Measurements from ENCODE around the gene HSD11B1. TPM values are rescaled to one million over a fixed set of nuclear protein-coding genes. Genes with fewer than 3 reads are reported as not detected.

The HSD11B1 gene
- total RNA-seq, 6 experiments from 2014 or later = not detected

DNA sequence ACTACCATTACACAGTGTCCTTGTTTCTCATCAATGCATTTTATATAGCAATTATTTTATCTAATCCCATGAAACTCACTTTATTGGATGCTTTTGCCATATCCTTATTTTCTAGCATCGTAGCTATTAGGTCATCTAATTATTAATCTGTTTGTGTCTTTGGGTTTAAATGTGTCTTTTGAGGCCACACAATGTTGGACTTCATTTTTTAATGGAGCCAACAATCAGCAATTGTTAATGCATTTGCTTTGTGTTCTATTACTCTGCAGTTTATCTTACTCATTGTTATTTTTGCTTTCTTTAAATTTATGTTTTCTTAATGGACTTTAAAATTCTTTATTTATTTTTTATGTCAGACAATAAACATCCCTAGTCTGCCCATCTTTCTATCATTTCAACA lies 1.8 kb upstream of the HSD11B1 start:
- Mint-ChIP-seq H3K27me3 (ENCODE audit: insufficient read depth) (peaks cover 37% of the 10 kb centered on the region), H3K4me3 (no peak overlapping the region), H3K4me1 (ENCODE audit: low read depth) (peaks cover 19% of the 10 kb centered on the region), H3K36me3 (ENCODE audit: low read depth) (no peaks in the 10 kb centered on the region), H3K27ac (no peak overlapping the region), H3K9me3 (no peaks in the 10 kb centered on the region)
- TF ChIP-seq, protein P1, sequence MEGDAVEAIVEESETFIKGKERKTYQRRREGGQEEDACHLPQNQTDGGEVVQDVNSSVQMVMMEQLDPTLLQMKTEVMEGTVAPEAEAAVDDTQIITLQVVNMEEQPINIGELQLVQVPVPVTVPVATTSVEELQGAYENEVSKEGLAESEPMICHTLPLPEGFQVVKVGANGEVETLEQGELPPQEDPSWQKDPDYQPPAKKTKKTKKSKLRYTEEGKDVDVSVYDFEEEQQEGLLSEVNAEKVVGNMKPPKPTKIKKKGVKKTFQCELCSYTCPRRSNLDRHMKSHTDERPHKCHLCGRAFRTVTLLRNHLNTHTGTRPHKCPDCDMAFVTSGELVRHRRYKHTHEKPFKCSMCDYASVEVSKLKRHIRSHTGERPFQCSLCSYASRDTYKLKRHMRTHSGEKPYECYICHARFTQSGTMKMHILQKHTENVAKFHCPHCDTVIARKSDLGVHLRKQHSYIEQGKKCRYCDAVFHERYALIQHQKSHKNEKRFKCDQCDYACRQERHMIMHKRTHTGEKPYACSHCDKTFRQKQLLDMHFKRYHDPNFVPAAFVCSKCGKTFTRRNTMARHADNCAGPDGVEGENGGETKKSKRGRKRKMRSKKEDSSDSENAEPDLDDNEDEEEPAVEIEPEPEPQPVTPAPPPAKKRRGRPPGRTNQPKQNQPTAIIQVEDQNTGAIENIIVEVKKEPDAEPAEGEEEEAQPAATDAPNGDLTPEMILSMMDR (IDR thresholded peaks at IDR 0.05) = no peak
- DNase-seq = no peak

DNA sequence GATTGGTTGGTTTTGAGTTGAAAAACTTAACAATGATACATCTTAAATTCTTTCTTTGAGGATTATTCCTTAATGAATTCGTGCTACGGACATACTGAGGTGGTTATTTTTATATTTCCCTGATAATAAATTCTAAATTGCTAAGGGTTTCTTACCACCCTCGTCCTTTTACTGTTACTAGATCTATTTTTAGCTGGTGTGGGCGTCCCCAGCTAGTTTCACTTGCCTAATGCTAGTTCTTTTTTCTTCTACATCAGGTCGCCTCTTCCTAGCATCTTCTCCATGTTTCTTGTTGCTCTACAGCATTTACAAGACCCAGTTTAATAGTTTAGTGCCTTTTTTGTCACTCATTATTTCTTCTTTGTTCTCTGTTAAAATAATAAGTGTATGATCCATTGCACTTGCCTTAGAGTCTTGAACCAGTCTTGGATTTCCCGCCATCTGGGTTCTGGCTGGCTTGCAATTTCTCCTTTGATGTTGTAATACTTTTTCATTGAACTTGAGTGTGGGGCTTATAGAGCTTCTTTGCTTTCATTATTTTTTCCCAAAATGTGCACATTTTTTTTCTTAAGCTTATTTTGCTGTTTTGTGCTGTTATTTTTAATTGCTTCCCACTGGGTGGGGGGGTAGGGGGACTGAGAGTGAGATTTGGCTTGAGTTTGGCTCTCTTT lies 677 bp upstream of the HSD11B1 start:
- H3K36me3 Mint-ChIP-seq (ENCODE audit: low read depth) = no peaks in the 10 kb centered on the region
- peaks cover 20% of the 10 kb centered on the region for H3K4me1 Mint-ChIP-seq (ENCODE audit: low read depth)
- H3K27ac Mint-ChIP-seq = no peak overlapping the region
- H3K27me3 Mint-ChIP-seq (ENCODE audit: insufficient read depth) = peaks cover 34% of the 10 kb centered on the region
- DNase-seq = no peak
- H3K4me3 Mint-ChIP-seq = no peak overlapping the region
- TF ChIP-seq, protein P1 (IDR thresholded peaks at IDR 0.05) = no peak
- H3K9me3 Mint-ChIP-seq = no peaks in the 10 kb centered on the region

DNA sequence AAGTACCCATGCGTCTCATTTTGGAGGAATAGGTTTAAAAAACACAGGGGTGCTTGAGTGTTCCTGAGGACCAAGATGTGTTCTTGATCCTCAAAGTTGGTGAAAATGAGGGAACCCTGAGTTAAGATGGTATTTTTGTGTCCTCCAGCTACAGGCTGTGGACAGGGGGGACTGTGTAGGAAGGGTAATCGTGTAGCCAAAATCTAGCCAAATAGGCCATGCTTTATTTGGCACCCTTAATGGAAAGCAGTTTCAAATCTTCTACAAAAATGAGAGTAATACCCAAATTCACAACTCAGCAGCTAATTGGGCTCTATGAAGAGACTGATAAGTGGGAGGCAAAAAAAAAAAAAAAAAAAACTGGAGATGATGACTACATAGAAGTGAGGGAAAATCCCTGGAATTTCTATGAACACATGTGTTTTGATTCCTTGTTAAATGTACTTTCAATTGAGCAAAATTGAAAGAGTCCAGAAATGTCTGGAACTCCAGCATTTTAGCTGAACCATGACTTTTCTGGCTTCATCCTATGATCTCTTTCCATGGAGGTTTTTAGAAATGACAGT lies 470 bp downstream of the HSD11B1 start:
- Mint-ChIP-seq H3K36me3 (ENCODE audit: low read depth) (no peaks in the 10 kb centered on the region), H3K4me3 (no peak overlapping the region), H3K4me1 (ENCODE audit: low read depth) (peaks cover 25% of the 10 kb centered on the region), H3K27me3 (ENCODE audit: insufficient read depth) (peaks cover 30% of the 10 kb centered on the region), H3K27ac (no peak overlapping the region), H3K9me3 (no peaks in the 10 kb centered on the region)
- TF ChIP-seq, protein P1 (IDR thresholded peaks at IDR 0.05) = no peak
- no peak for DNase-seq

DNA sequence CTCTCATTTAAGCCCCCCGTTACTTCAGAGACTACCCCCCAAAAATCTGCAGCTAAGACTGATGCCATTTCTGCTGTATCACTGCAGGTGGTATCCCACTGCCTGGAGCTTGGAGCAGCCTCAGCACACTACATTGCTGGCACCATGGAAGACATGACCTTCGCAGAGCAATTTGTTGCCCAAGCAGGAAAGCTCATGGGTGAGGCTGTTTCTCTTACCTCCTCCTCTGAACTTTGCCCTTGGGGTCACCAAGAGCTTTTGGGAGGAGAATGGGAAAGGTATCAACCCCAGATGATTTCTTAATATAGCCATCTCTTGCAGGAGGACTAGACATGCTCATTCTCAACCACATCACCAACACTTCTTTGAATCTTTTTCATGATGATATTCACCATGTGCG lies 2.0 kb downstream of the HSD11B1 start:
- no peaks in the 10 kb centered on the region for H3K36me3 Mint-ChIP-seq (ENCODE audit: low read depth)
- TF ChIP-seq, protein P1 (IDR thresholded peaks at IDR 0.05) = no peak
- H3K27ac Mint-ChIP-seq = no peak overlapping the region
- no peak for DNase-seq
- peaks cover 30% of the 10 kb centered on the region for H3K4me1 Mint-ChIP-seq (ENCODE audit: low read depth)
- peaks cover 19% of the 10 kb centered on the region for H3K27me3 Mint-ChIP-seq (ENCODE audit: insufficient read depth)
- H3K4me3 Mint-ChIP-seq = no peak overlapping the region
- no peaks in the 10 kb centered on the region for H3K9me3 Mint-ChIP-seq

DNA sequence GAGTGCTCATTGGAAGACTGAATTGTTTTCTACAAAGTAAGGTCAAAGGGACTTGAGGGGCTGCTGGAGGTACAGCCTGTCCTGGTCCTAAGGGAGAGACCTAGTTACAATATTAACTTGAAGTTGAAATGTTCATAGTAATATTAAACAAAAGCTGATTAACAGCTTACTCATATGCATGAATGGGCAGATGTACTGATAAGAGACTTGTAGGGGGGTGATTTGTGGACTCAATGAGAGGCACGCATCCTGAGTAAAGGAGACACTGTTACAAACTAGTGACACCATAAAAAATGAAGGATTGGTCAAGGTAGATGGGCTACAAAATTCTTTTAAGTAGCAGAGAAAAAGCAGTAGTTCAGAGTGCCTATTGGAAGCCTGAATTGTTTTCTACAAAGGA lies 2.7 kb downstream of the HSD11B1 start:
- DNase-seq = no peak
- TF ChIP-seq, protein P1 (IDR thresholded peaks at IDR 0.05) = no peak
- Mint-ChIP-seq H3K9me3 (no peaks in the 10 kb centered on the region), H3K27ac (no peak overlapping the region), H3K36me3 (ENCODE audit: low read depth) (no peaks in the 10 kb centered on the region), H3K4me1 (ENCODE audit: low read depth) (peaks cover 30% of the 10 kb centered on the region), H3K27me3 (ENCODE audit: insufficient read depth) (peaks cover 15% of the 10 kb centered on the region), H3K4me3 (no peak overlapping the region)
